ENCODE data around the gene CFAP45.

CFAP45 gene

GRCh38 chr1:159870704-159871103 lies 29.3 kb downstream of the CFAP45 start:
- DNase-seq: no peak

GRCh38 chr1:159869607-159870006 lies 30.4 kb downstream of the CFAP45 start:
- peak; percentile 57 for DNase-seq

GRCh38 chr1:159869173-159869572 lies 30.8 kb downstream of the CFAP45 start:
- DNase-seq: peak; percentile 90

GRCh38 chr1:159868766-159869165 lies 31.2 kb downstream of the CFAP45 start:
- DNase-seq: peak; percentile 83

GRCh38 chr1:159867664-159868026 lies 32.3 kb downstream of the CFAP45 start:
- DNase-seq: peak; percentile 98

GRCh38 chr1:159866905-159867663 lies 32.9 kb downstream of the CFAP45 start:
- peak; percentile 52 for DNase-seq

- peak; percentile 50 for DNase-seq
Measured at GRCh38 chr1:159866066-159866465, 33.9 kb downstream of the CFAP45 start.

- no peak for DNase-seq
Measured at GRCh38 chr1:159864262-159864661, 35.7 kb downstream of the CFAP45 start.

GRCh38 chr1:159862557-159862956 lies 37.4 kb downstream of the CFAP45 start, which contains the start of gene VSIG8:
Gene VSIG8, minus strand, starts transcription at chr1:159862657. Its CDS starts 136 bp downstream, at chr1:159862521.
- no peak for DNase-seq

GRCh38 chr1:159862031-159862430 lies 37.9 kb downstream of the CFAP45 start:
- DNase-seq: no peak

- no peak for DNase-seq
Measured at GRCh38 chr1:159861218-159861617, 38.7 kb downstream of the CFAP45 start.

- no peak for DNase-seq
Measured at GRCh38 chr1:159860456-159860855, 39.5 kb downstream of the CFAP45 start.

- peak; percentile 37 for DNase-seq
Measured at GRCh38 chr1:159859767-159860322, 40.1 kb downstream of the CFAP45 start.

GRCh38 chr1:159857889-159858288 lies 42.1 kb downstream of the CFAP45 start:
- no peak for DNase-seq

GRCh38 chr1:159856576-159856975 lies 43.4 kb downstream of the CFAP45 start:
- DNase-seq: peak; percentile 60

GRCh38 chr1:159855709-159856108 lies 44.3 kb downstream of the CFAP45 start:
- DNase-seq: no peak

- DNase-seq: peak; percentile 91
Measured at GRCh38 chr1:159854693-159855192, 45.2 kb downstream of the CFAP45 start.

- DNase-seq: peak; percentile 84
Measured at GRCh38 chr1:159854116-159854692, 45.8 kb downstream of the CFAP45 start.

- peak; percentile 68 for DNase-seq
Measured at GRCh38 chr1:159853417-159854115, 46.4 kb downstream of the CFAP45 start.

- peak; percentile 13 for DNase-seq
Measured at GRCh38 chr1:159851407-159851806, 48.6 kb downstream of the CFAP45 start.

- no peak for DNase-seq
Measured at GRCh38 chr1:159849626-159850366, 50.2 kb downstream of the CFAP45 start.

GRCh38 chr1:159848326-159848725 lies 51.6 kb downstream of the CFAP45 start:
- no peak for DNase-seq

GRCh38 chr1:159847231-159847630 lies 52.7 kb downstream of the CFAP45 start:
- DNase-seq: no peak

All from NCI-H69 (cell line).